Naive thymus-derived CD4-positive, alpha-beta T cell (primary cell): ENCODE results near the gene BMP7. TPM values are rescaled to one million over a fixed set of nuclear protein-coding genes. Genes with fewer than 3 reads are reported as not detected.

ENCODE experiments used
- ATAC-seq: fragments of 150-1000 bp; cut with Tn5 transposase; 2 replicates; pipeline ENCODE4 v1.10.0; 2021; ENCODE audit warnings: mild to moderate bottlenecking, moderate library complexity
- CTCF ChIA-PET: fragments of 350-600 bp; sonication (Branson Sonifier 250); formaldehyde crosslinking; loops from one replicate; lab custom pipeline; 2021; ENCODE audit warnings: antibody characterized with exemption; lab: Charles Lee
- POLR2A ChIA-PET: fragments of 350-600 bp; sonication (Branson Sonifier 250); formaldehyde crosslinking; loops from one replicate; lab custom pipeline; 2021; ENCODE audit warnings: antibody characterized with exemption, inconsistent platforms; lab: Charles Lee
- DNase-seq, 9 donors: peaks; one replicate each; pipeline versions ENCODE4 v3.0.0 to v3.0.0-alpha.2; 2020 to 2022; ENCODE audit warnings: mixed read lengths in 1 of 9
- H3K27ac ChIP-seq: one replicate; pipeline ENCODE4 v1.7.0; 2013; ENCODE audit warnings: mild to moderate bottlenecking, low read depth, low read length, moderate library complexity
- H3K27me3 ChIP-seq, 2 donors: one replicate each; pipeline ENCODE4 v1.7.0; 2013; ENCODE audit warnings: low read length in 2 of 2, mild to moderate bottlenecking in 2 of 2, moderate library complexity in 2 of 2; ENCODE audit not compliant: control insufficient read depth in 2 of 2, insufficient read depth in 2 of 2
- H3K36me3 ChIP-seq, 3 experiments: 1 replicate in 2 of 3; 2 replicates in 1 of 3; pipeline ENCODE4 v1.7.0; 2013; ENCODE audit warnings: low read length in 3 of 3, mild to moderate bottlenecking in 3 of 3, moderate library complexity in 1 of 3; ENCODE audit not compliant: insufficient read depth in 3 of 3, control insufficient read depth in 2 of 3
- H3K4me1 ChIP-seq, 2 donors: one replicate each; pipeline ENCODE4 v1.7.0; 2013; ENCODE audit warnings: low read length in 2 of 2, mild to moderate bottlenecking in 2 of 2, moderate library complexity in 1 of 2; ENCODE audit not compliant: control insufficient read depth in 2 of 2, insufficient read depth in 2 of 2
- H3K4me3 ChIP-seq: 2 replicates; pipeline ENCODE4 v1.7.0; 2013; ENCODE audit warnings: mild to moderate bottlenecking, low read length
- H3K9me3 ChIP-seq, 3 experiments: 1 replicate in 2 of 3; 2 replicates in 1 of 3; pipeline ENCODE4 v1.7.0; 2013; ENCODE audit warnings: low read length in 3 of 3; ENCODE audit not compliant: control insufficient read depth in 2 of 3
- H3K27ac Mint-ChIP-seq, 9 donors: one replicate each; pipeline ENCODE4 v1.8.0; 2020 to 2022; ENCODE audit warnings: mixed read lengths in 9 of 9, mild to moderate bottlenecking in 8 of 9, moderate library complexity in 5 of 9, inconsistent platforms in 2 of 9
- H3K27me3 Mint-ChIP-seq, 5 donors: one replicate each; pipeline ENCODE4 v1.8.0; 2021 to 2022; ENCODE audit warnings: mixed read lengths in 5 of 5, mild to moderate bottlenecking in 1 of 5
- H3K36me3 Mint-ChIP-seq, 5 donors: one replicate each; pipeline ENCODE4 v1.8.0; 2020 to 2022; ENCODE audit warnings: mixed read lengths in 5 of 5, mild to moderate bottlenecking in 3 of 5, inconsistent platforms in 1 of 5
- H3K4me1 Mint-ChIP-seq, 7 donors: one replicate each; pipeline ENCODE4 v1.8.0; 2020 to 2022; ENCODE audit warnings: mixed read lengths in 7 of 7, mild to moderate bottlenecking in 3 of 7, inconsistent platforms in 1 of 7
- H3K4me3 Mint-ChIP-seq, 10 donors: one replicate each; pipeline ENCODE4 v1.8.0; 2020 to 2022; ENCODE audit warnings: mild to moderate bottlenecking in 10 of 10, mixed read lengths in 10 of 10, moderate library complexity in 6 of 10, inconsistent platforms in 2 of 10
- H3K9me3 Mint-ChIP-seq, 11 donors: one replicate each; pipeline ENCODE4 v1.8.0; 2020 to 2022; ENCODE audit warnings: mixed read lengths in 11 of 11, mild to moderate bottlenecking in 4 of 11, inconsistent platforms in 1 of 11, moderate library complexity in 1 of 11
- intact Hi-C, 2 donors: fragments of 100-400 bp; cut with micrococcal nuclease; formaldehyde crosslinking; loops; one replicate each; pipeline ENCODE4 v1.15.1; 2023
- polyA plus RNA-seq, 2 donors: library from polyadenylated mRNA; unstranded; fragments of 300-500 nt; fragmentation: Illumina TruSeq; gene quantifications; one replicate each; pipeline ENCODE4 v1.2.3, GENCODE V29; 2021
- total RNA-seq, 6 experiments: library from RNA in 5 of 6; stranded (reverse) in 5 of 6; gene quantifications; 1 replicate in 5 of 6; 2 replicates in 1 of 6; pipeline ENCODE4 v1.2.3 and lab custom pipeline; 2021 to 2026

BMP7 gene
- total and polyA plus RNA-seq, 7 experiments from 2014 or later, result not detected

DNA sequence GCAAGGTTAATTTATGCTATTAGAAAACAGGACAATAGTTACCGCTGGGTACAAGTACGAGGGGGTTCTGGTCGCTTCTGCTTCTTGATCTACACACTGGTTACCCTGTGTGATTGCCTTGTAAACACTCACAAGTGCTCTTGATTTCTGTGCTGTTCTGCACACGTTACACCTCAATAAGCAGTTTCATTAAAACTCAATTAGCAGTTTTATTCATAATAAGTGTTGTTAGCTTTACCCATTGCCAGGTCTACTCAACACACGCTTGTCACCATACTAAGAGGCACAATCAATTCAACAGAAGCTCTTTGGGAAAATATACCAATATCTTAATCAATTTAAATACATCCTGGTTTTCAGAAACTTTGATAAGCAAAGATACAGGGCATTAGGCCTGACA lies 20.4 kb downstream of the BMP7 start:
- Histone ChIP-seq H3K27ac (no peak overlapping the region), H3K4me3 (no peak overlapping the region), H3K9me3 (no peaks in the 10 kb centered on the region), H3K4me1 (no peaks in the 10 kb centered on the region), H3K27me3 (no peaks in the 10 kb centered on the region), H3K36me3 (no peaks in the 10 kb centered on the region)
- H3K27me3 Mint-ChIP-seq, result peaks cover 0 to 30% (median 11%) of the 10 kb centered on the region in 5 donors
- peaks cover 0 to 8% (median 3%) of the 10 kb centered on the region in 7 donors for H3K4me1 Mint-ChIP-seq
- ATAC-seq, result no peak
- peaks cover 0 to 7% (median 0%) of the 10 kb centered on the region in 11 donors for H3K9me3 Mint-ChIP-seq
- ChIA-PET POLR2A (no interaction called here), CTCF (no interaction called here)
- peaks cover 0 to 6% (median 3%) of the 10 kb centered on the region in 5 donors for H3K36me3 Mint-ChIP-seq
- no peak overlapping the region for H3K27ac Mint-ChIP-seq
- no peak overlapping the region for H3K4me3 Mint-ChIP-seq
- intact Hi-C loops, result no loop called here
- no peak for DNase-seq

DNA sequence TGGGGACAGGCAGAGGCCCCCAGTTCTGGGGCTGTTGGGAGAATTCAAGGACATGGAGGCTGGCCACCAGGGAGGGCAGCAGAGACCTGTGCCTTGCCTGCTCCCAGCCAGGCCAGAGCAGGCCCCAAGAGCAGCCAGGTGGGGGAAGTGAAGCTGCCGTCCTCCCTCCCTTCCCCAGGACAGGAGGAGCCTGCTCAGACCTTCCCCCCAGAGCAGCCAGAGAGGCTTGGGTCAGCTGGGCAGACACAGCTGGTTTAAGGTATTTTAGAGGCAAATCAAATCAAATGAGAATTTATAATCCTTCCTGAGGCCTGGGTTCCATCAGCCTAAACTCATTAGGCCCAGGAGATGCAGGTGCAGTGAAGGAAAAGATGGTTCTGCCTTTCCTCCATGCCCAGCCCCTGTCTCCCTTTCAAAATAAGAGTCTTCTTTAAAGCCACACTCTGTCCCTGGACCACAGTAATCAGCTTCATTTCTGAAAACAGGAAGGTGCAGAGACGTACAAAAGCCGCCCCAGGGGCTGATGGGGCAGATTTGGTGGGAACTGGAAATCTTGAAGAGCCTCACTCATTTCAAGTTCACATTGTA lies 21.7 kb downstream of the BMP7 start:
- ChIA-PET CTCF (no interaction called here), POLR2A (no interaction called here)
- Mint-ChIP-seq H3K27ac (no peak overlapping the region), H3K36me3 (peaks cover 0 to 6% (median 3%) of the 10 kb centered on the region in 5 donors), H3K4me3 (no peak overlapping the region), H3K27me3 (peaks cover 0 to 29% (median 11%) of the 10 kb centered on the region in 5 donors), H3K4me1 (no peaks in the 10 kb centered on the region), H3K9me3 (peaks cover 0 to 12% (median 2%) of the 10 kb centered on the region in 11 donors)
- H3K27me3 ChIP-seq, result no peaks in the 10 kb centered on the region
- H3K9me3 ChIP-seq, result no peaks in the 10 kb centered on the region
- H3K27ac ChIP-seq, result no peak overlapping the region
- DNase-seq, result no peak
- intact Hi-C loops, result no loop called here
- ATAC-seq, result no peak
- no peaks in the 10 kb centered on the region for H3K36me3 ChIP-seq
- H3K4me1 ChIP-seq, result no peaks in the 10 kb centered on the region
- H3K4me3 ChIP-seq, result no peak overlapping the region

DNA sequence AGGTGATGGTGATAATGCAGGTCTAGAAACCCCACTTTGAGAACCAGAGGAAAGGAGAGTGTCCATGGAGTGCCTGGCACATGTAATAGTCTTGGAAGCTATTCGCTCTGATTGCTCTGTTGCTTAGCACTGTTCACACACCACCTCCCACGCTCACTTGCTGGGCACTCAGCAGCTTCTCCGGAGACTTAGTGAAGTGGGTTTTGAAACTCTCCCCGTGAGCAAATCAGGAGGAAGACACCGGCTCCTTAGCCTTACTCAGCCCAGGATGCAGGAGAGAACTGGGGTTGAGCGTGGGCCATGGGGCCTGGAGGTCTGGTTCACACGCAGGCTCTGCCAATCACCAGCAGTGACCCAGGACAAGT lies 22.2 kb downstream of the BMP7 start:
- H3K4me3 Mint-ChIP-seq, result no peak overlapping the region
- CTCF ChIA-PET, result no interaction called here

DNA sequence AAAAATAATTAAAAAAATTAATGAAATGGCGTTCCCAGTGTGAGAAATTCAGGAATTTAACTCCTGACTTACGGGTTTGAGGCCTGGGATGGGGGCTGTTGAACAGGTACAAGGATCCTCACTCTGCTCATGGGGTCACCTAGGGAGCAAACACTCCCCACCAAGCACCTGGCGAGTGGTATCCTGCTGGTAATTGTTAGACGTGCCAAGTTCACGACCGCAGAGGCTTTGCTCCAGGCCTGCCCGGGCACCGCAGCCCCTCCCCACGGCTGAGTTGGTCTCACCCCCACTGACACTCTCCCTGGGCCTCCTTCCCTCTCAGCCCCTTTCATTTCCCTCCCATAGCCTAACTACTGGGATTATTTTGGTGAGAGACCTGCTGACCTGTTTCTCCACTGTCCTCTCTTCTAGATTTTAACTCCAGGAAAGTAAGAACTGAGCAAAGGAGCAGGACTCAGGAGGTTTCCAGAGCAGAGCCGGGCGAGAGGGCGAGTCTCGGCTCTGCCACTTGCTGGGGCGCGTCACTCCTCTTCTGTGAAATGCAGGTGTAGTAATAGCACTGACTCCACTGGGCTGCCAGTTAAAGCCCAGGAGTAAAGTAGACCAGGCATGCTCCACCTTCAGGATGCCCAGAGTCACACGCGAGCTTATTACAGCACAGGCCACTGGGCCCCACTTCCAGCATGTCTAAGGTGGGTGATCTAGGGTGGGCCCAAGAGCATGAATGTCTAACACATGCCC lies 22.8 kb downstream of the BMP7 start:
- ATAC-seq (no peak), DNase-seq (no peak)
- H3K4me1 Mint-ChIP-seq, result no peaks in the 10 kb centered on the region
- peaks cover 0 to 12% (median 3%) of the 10 kb centered on the region in 11 donors for H3K9me3 Mint-ChIP-seq
- Histone ChIP-seq H3K4me1 (no peaks in the 10 kb centered on the region), H3K9me3 (no peaks in the 10 kb centered on the region), H3K4me3 (no peak overlapping the region), H3K36me3 (no peaks in the 10 kb centered on the region), H3K27me3 (no peaks in the 10 kb centered on the region), H3K27ac (no peak overlapping the region)
- no peak overlapping the region for H3K27ac Mint-ChIP-seq
- intact Hi-C loops, result no loop called here
- ChIA-PET CTCF (no interaction called here), POLR2A (no interaction called here)
- peaks cover 0 to 32% (median 10%) of the 10 kb centered on the region in 5 donors for H3K27me3 Mint-ChIP-seq
- H3K36me3 Mint-ChIP-seq, result peaks cover 0 to 6% (median 3%) of the 10 kb centered on the region in 5 donors
- no peak overlapping the region for H3K4me3 Mint-ChIP-seq

More for the DNA sequence above, 22.2 kb downstream of the BMP7 start:
- ATAC-seq (no peak), DNase-seq (no peak)
- H3K4me1 ChIP-seq, result no peaks in the 10 kb centered on the region
- H3K4me3 ChIP-seq, result no peak overlapping the region
- no peaks in the 10 kb centered on the region for H3K36me3 ChIP-seq
- no peak overlapping the region for H3K27ac ChIP-seq
- H3K27me3 ChIP-seq, result no peaks in the 10 kb centered on the region
- POLR2A ChIA-PET, result no interaction called here
- Mint-ChIP-seq H3K27me3 (peaks cover 0 to 32% (median 10%) of the 10 kb centered on the region in 5 donors), H3K27ac (no peak overlapping the region), H3K36me3 (peaks cover 0 to 6% (median 3%) of the 10 kb centered on the region in 5 donors), H3K4me1 (no peaks in the 10 kb centered on the region), H3K9me3 (peaks cover 0 to 12% (median 3%) of the 10 kb centered on the region in 11 donors)
- no peaks in the 10 kb centered on the region for H3K9me3 ChIP-seq
- intact Hi-C loops, result no loop called here

DNA sequence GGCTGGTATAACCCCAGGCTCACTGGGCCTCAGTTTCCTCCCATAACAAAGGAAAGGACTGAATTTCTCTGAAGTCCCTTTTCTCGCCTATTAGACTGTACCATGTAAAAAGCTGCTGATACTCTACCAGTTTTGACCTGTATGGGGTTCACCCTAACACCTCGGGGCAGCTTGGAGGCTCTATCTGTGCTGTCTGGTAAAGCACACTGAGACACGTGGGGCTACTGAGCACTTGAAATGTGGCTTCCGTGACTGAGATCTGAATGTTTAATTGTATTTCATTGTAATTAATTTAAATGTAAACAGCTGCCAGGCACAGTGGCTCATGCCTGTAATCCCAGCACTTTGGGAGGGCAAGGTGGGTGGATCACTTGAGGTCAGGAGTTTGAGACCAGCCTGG lies 24.0 kb downstream of the BMP7 start:
- POLR2A ChIA-PET, result no interaction called here

DNA sequence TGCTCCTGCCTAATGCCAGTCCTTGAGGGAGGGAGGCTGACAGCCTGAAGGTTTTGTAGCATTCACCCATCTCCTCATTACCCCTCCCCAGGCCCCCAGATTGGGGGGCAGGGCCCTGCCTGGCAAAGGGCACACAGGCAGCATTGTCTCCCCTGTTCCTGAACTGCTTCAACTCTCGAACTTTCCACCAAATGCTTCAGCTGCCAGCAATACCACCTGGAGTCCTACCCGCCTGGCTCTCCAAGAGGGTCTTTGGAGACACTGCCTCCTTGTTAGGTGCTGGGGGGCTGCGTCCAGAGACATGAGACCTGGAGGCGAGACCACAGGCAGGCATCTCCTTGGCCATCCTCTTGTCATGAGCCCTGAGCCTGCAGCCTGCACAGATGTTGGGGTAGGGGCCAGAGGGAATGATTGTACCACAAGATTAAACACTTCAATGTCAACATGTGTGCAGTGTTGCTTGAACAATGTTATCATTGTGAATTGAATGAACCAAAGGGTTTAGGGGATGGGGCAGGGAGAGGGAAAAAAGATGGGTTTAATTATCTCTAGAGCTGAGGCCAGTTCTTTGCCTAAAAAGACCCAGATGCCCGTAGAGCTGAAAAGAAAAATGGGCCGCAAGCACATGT lies 25.0 kb downstream of the BMP7 start:
- peaks cover 0 to 13% (median 3%) of the 10 kb centered on the region in 11 donors for H3K9me3 Mint-ChIP-seq
- Histone ChIP-seq H3K27me3 (no peaks in the 10 kb centered on the region), H3K4me1 (no peaks in the 10 kb centered on the region), H3K4me3 (no peak overlapping the region), H3K9me3 (no peaks in the 10 kb centered on the region), H3K27ac (no peak overlapping the region), H3K36me3 (no peaks in the 10 kb centered on the region)
- H3K36me3 Mint-ChIP-seq, result no peaks in the 10 kb centered on the region
- H3K4me3 Mint-ChIP-seq, result no peak overlapping the region
- ATAC-seq (no peak), DNase-seq (no peak)
- H3K27ac Mint-ChIP-seq, result no peak overlapping the region
- intact Hi-C loops, result no loop called here
- no peaks in the 10 kb centered on the region for H3K4me1 Mint-ChIP-seq
- ChIA-PET POLR2A (no interaction called here), CTCF (no interaction called here)
- peaks cover 6 to 35% (median 13%) of the 10 kb centered on the region in 5 donors for H3K27me3 Mint-ChIP-seq

More for the DNA sequence above, 24.0 kb downstream of the BMP7 start:
- no peak overlapping the region for H3K4me3 Mint-ChIP-seq
- no peak overlapping the region for H3K27ac Mint-ChIP-seq
- Histone ChIP-seq H3K27me3 (no peaks in the 10 kb centered on the region), H3K4me3 (no peak overlapping the region), H3K36me3 (no peaks in the 10 kb centered on the region), H3K4me1 (no peaks in the 10 kb centered on the region), H3K27ac (no peak overlapping the region), H3K9me3 (no peaks in the 10 kb centered on the region)
- DNase-seq (no peak), ATAC-seq (no peak)
- H3K36me3 Mint-ChIP-seq, result no peaks in the 10 kb centered on the region
- CTCF ChIA-PET, result no interaction called here
- peaks cover 0 to 13% (median 3%) of the 10 kb centered on the region in 11 donors for H3K9me3 Mint-ChIP-seq
- H3K27me3 Mint-ChIP-seq, result peaks cover 5 to 27% (median 12%) of the 10 kb centered on the region in 5 donors
- H3K4me1 Mint-ChIP-seq, result no peaks in the 10 kb centered on the region
- intact Hi-C loops, result no loop called here
